ENCODE results near the gene ITPRIPL2. TPM values are rescaled to one million over a fixed set of nuclear protein-coding genes. Genes with fewer than 3 reads are reported as not detected.

Gene ITPRIPL2
- total RNA-seq (2022; extraction: Qiagen RNA extraction) = 11.6 to 20.2 TPM (median 16.1 TPM) in 5 replicates

GRCh38 chr16:19113577-19114358 lies at the start of gene ITPRIPL2:
ITPRIPL2 (plus strand) TSS chr16:19113964; CDS start chr16:19114462, 498 bp downstream.

DNA sequence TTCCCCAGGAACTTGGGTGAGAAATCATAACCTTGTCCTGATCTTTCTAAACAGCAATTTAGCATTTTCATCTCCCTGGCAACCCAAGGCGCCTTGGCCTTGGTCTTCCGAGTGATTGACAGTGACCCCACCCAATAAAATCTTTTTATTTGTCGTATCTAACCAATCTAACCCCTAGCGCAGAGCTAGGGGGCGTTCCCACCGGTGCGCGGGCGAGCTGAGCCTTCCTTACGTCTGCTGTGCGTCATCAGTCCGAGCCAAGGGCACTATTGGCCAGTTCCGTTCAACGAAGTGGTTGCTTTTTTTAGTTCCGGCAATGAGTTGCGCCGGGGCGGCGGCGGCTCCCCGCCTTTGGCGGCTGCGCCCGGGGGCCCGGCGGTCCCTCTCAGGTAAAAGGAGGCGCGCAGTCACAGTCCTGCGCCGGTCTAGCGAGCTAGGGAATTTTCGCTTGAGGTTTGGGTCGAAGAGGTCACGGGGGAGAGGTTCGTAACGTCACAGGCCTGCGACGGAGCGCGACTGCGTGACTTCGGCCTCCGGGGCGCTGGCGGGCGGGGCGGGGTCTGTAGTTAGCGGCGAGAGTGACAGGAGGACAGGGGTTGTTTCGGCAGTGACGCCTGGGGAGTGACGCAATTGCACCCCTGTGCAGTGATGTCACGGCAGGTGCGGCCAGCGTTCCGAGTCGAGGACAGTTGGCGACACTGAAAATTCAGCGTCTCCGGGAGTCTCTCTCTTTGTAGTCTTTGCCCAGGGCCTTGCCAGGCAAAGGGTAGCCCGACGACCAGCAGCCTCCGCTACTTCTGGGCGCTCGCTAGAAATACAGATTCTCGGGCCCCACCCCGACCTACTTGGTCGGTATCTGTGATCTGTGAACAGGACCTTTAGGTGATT lies 46.2 kb upstream of the ITPRIPL2 start, which contains the start of gene COQ7:
Gene COQ7 (plus strand): TSS at position 266 of the 888 bp plus-strand sequence. CDS start 51 bp downstream, at position 317.

GRCh38 chr16:19167710-19168370 lies 54.1 kb downstream of the ITPRIPL2 start, which contains the start of gene SYT17:
SYT17 (plus strand) TSS chr16:19168240; CDS start chr16:19168647, 407 bp downstream.

Other genes with a start within 250 kb of the ITPRIPL2 start
- gene SMG1, start 187.6 kb upstream of the ITPRIPL2 start, total RNA-seq (2022; extraction: Qiagen RNA extraction) = 14.3 to 25.3 TPM (median 22.3 TPM) in 5 replicates
- 7.2 to 10.8 TPM (median 9.9 TPM) in 5 replicates for gene TMC7, start 130.0 kb upstream of the ITPRIPL2 start, total RNA-seq (2022; extraction: Qiagen RNA extraction)
- gene COQ7, start 46.4 kb upstream of the ITPRIPL2 start, total RNA-seq (2022; extraction: Qiagen RNA extraction) = 22.6 to 24.9 TPM (median 24.2 TPM) in 5 replicates
- gene SYT17, start 54.3 kb downstream of the ITPRIPL2 start, total RNA-seq (2022; extraction: Qiagen RNA extraction) = 10.8 to 13.7 TPM (median 12.2 TPM) in 5 replicates
- gene CLEC19A, start 171.8 kb downstream of the ITPRIPL2 start, total RNA-seq (2022; extraction: Qiagen RNA extraction) = 0.07 to 0.18 TPM (median 0.08 TPM) in 4 of 5 replicates, not detected in the other

All from A549 treated with CORT108297 at 1 μM for 4 hours (cell line).